Prostate gland (tissue), 2 donors: ENCODE measurements around the gene AGTRAP. TPM values are rescaled to one million over a fixed set of nuclear protein-coding genes. Genes with fewer than 3 reads are reported as not detected.

Experiments used
- DNase-seq: peaks from one replicate; pipeline ENCODE4 v3.0.0-alpha.2; 2019; ENCODE audit warnings: low spot score
- H3K27ac ChIP-seq, 2 donors: fragments of 200-600 bp; sonication (generic); 2 replicates each; pipeline ENCODE4 v1.5.1; 2017 to 2019
- H3K27me3 ChIP-seq: fragments of 200-600 bp; sonication (generic); replicated peaks from 2 replicates; pipeline ENCODE4 v1.5.1; 2019; ENCODE audit not compliant: insufficient read depth
- H3K36me3 ChIP-seq, 2 donors: fragments of 200-600 bp; sonication (generic); 1 replicate in 1 of 2; 2 replicates in 1 of 2; pipeline versions ENCODE4 v1.5.1 to v1.8.1; 2017 to 2019
- H3K4me1 ChIP-seq: fragments of 200-600 bp; sonication (generic); replicated peaks from 2 replicates; pipeline ENCODE4 v1.5.1; 2019
- H3K4me3 ChIP-seq, 2 donors: fragments of 200-600 bp; sonication (generic); 2 replicates each; pipeline ENCODE4 v1.5.1; 2017 to 2019
- H3K9me3 ChIP-seq: fragments of 200-600 bp; sonication (generic); 2 replicates; pipeline ENCODE4 v1.5.1; 2017
- CTCF ChIP-seq, 4 experiments: fragments of 200-600 bp in 2 of 4; fragments of 450-650 bp in 2 of 4; sonication (generic) in 2 of 4; IDR thresholded peaks; 1 replicate in 3 of 4; 2 replicates in 1 of 4; pipeline ENCODE4 v1.5.1; 2016 to 2019; ENCODE audit warnings: antibody characterized with exemption in 4 of 4, mild to moderate bottlenecking in 2 of 4, moderate library complexity in 2 of 4
- POLR2A ChIP-seq: fragments of 450-650 bp; IDR thresholded peaks from one replicate; pipeline ENCODE4 v1.6.1; 2016; ENCODE audit warnings: antibody characterized with exemption, mild to moderate bottlenecking
- POLR2AphosphoS5 ChIP-seq: sonication (generic); formaldehyde crosslinking; IDR thresholded peaks from one replicate; pipeline ENCODE4 v1.6.1; 2017; ENCODE audit warnings: antibody characterized with exemption
- WGBS: methylation state at CpG from one replicate; pipeline ENCODE4 v1.1.5; 2018; 5-methylcytosine and 5-hydroxymethylcytosine counted together
- intact Hi-C: fragments of 100-400 bp; cut with DNase I; formaldehyde crosslinking; loops from one replicate; pipeline ENCODE4 v1.14.2; 2022
- total RNA-seq, 2 donors: library from RNA; depleted of rRNA; stranded (reverse); fragments of >200 nt; gene quantifications; one replicate each; pipeline ENCODE4 v1.1.0, GENCODE V29; 2016

Gene AGTRAP
- total RNA-seq, 2 donors from 2014 or later: 114 to 123 TPM

- TF ChIP-seq CTCF (IDR thresholded peaks at IDR 0.05) (no peak), POLR2A (no peak), POLR2AphosphoS5 (no peak)
- Histone ChIP-seq H3K27me3 (no peaks in the 10 kb centered on the region), H3K27ac (no peak overlapping the region), H3K9me3 (no peaks in the 10 kb centered on the region), H3K4me1 (no peaks in the 10 kb centered on the region), H3K36me3 (no peaks in the 10 kb centered on the region), H3K4me3 (no peak overlapping the region)
- no peak for DNase-seq
- 51% methylated on average over 5 of the region's 5 CpGs for WGBS
- intact Hi-C loops: no loop called here
Observed at GRCh38 chr1:11772458-11772857, 36.5 kb downstream of the AGTRAP start.

GRCh38 chr1:11774753-11775152 is 38.8 kb downstream of the AGTRAP start:
- Histone ChIP-seq H3K4me3 (no peak overlapping the region), H3K9me3 (no peaks in the 10 kb centered on the region), H3K36me3 (no peaks in the 10 kb centered on the region), H3K27me3 (no peaks in the 10 kb centered on the region), H3K27ac (no peak overlapping the region), H3K4me1 (no peaks in the 10 kb centered on the region)
- no peak for DNase-seq
- intact Hi-C loops: no loop called here
- no peak for TF ChIP-seq CTCF (IDR thresholded peaks at IDR 0.05)
- no peak for TF ChIP-seq POLR2A
- no peak for TF ChIP-seq POLR2AphosphoS5
- 94% methylated on average over 9 of the region's 9 CpGs for WGBS

- 90% methylated on average over 8 of the region's 8 CpGs for WGBS
- DNase-seq: no peak
Observed at GRCh38 chr1:11777658-11778322, 41.9 kb downstream of the AGTRAP start.

GRCh38 chr1:11778336-11778735 is 42.4 kb downstream of the AGTRAP start:
- H3K27ac ChIP-seq: no peak overlapping the region
- H3K36me3 ChIP-seq: no peaks in the 10 kb centered on the region
- no peaks in the 10 kb centered on the region for H3K9me3 ChIP-seq
- H3K27me3 ChIP-seq: no peaks in the 10 kb centered on the region
- H3K4me3 ChIP-seq: no peak overlapping the region
- intact Hi-C loops: no loop called here
- no peaks in the 10 kb centered on the region for H3K4me1 ChIP-seq
- no peak for TF ChIP-seq POLR2AphosphoS5
- TF ChIP-seq CTCF (IDR thresholded peaks at IDR 0.05): no peak
- TF ChIP-seq POLR2A: no peak
- DNase-seq: no peak
- WGBS: 94% methylated on average over 9 of the region's 9 CpGs

More at GRCh38 chr1:11777658-11778322, 41.9 kb downstream of the AGTRAP start:
- Histone ChIP-seq H3K27me3 (no peaks in the 10 kb centered on the region), H3K4me3 (no peak overlapping the region), H3K27ac (no peak overlapping the region), H3K9me3 (no peaks in the 10 kb centered on the region), H3K4me1 (no peaks in the 10 kb centered on the region), H3K36me3 (no peaks in the 10 kb centered on the region)
- intact Hi-C loops: no loop called here
- no peak for TF ChIP-seq POLR2AphosphoS5
- no peak for TF ChIP-seq POLR2A
- no peak for TF ChIP-seq CTCF (IDR thresholded peaks at IDR 0.05)
